C1 segment of cervical spinal cord (tissue), 14 donors: ENCODE results near the gene HOXC4.

Experiments
- DNase-seq, 14 donors: peaks; one replicate each; lab custom pipeline; 2025; lab: John Stamatoyannopoulos, UW

Gene HOXC4

DNA sequence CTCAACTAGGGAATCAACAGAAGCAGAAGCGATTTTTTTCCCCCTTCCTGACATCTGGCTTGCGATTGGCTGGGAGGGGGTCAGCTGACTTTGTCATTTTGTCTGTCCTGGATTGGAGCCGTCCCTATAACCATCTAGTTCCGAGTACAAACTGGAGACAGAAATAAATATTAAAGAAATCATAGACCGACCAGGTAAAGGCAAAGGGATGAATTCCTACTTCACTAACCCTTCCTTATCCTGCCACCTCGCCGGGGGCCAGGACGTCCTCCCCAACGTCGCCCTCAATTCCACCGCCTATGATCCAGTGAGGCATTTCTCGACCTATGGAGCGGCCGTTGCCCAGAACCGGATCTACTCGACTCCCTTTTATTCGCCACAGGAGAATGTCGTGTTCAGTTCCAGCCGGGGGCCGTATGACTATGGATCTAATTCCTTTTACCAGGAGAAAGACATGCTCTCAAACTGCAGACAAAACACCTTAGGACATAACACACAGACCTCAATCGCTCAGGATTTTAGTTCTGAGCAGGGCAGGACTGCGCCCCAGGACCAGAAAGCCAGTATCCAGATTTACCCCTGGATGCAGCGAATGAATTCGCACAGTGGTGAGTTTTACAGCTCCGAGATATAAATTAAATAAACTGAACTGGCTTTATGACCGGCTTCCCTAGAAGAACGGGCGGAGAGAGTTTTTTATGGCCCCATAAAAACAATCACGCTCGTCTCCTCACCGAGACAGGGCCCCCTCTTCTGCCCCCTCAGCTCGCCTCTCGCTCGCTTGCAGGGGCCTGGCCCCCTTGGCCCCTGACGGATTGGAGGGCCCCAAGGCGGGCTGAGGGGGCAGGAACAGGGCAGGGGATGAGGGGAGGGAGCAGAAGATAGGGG, 25.1 kb upstream of the HOXC4 start, which contains the start of gene HOXC6:
Gene HOXC6, plus strand, starts transcription at position 127 of the 888 bp plus-strand sequence. Its CDS starts 82 bp downstream, at position 209.
- peak in 7 of 14 donors; percentile 10 to 49 (median 36) for DNase-seq

DNA sequence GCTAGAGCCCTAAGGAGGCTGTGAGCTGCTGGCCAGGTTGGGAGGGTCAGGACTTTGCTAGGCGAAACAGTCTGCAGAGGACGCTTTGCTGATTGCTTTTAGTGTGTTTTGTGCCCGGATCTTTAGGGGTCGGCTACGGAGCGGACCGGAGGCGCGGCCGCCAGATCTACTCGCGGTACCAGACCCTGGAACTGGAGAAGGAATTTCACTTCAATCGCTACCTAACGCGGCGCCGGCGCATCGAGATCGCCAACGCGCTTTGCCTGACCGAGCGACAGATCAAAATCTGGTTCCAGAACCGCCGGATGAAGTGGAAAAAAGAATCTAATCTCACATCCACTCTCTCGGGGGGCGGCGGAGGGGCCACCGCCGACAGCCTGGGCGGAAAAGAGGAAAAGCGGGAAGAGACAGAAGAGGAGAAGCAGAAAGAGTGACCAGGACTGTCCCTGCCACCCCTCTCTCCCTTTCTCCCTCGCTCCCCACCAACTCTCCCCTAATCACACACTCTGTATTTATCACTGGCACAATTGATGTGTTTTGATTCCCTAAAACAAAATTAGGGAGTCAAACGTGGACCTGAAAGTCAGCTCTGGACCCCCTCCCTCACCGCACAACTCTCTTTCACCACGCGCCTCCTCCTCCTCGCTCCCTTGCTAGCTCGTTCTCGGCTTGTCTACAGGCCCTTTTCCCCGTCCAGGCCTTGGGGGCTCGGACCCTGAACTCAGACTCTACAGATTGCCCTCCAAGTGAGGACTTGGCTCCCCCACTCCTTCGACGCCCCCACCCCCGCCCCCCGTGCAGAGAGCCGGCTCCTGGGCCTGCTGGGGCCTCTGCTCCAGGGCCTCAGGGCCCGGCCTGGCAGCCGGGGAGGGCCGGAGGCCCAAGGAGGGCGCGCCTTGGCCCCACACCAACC, 23.9 kb upstream of the HOXC4 start:
- DNase-seq: no peak

DNA sequence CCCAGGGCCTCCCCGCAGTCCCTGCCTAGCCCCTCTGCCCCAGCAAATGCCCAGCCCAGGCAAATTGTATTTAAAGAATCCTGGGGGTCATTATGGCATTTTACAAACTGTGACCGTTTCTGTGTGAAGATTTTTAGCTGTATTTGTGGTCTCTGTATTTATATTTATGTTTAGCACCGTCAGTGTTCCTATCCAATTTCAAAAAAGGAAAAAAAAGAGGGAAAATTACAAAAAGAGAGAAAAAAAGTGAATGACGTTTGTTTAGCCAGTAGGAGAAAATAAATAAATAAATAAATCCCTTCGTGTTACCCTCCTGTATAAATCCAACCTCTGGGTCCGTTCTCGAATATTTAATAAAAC, 23.2 kb upstream of the HOXC4 start:
- DNase-seq: no peak

DNA sequence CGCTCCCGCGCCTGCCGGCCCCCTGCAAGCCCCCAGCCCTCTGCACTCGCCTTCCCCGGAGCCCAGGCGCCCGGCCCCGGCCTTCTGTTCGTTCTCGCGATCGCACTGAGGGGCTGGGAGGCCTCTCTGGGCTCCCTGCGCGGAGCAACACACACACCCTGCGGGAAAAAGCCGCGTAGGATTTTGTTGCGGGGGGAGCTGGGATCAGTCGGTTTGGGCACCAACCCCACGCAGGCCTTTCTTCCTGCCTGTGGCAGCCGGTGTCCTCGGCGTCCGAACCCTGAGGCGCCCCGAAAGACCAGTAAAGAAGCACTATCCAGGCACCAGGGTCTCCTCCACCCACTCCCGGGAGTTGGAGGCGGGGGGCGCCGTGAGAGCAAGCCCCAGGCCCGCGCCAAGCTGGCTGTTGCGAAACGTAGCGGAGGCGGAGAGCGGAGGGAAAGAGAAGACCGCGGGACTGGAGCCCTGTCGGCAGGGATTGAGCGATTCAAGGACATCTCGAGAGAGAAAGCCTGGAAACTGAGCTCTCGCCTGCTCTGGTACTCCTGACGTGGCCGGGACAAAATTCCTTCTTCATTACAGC, 22.7 kb upstream of the HOXC4 start:
- DNase-seq: no peak

DNA sequence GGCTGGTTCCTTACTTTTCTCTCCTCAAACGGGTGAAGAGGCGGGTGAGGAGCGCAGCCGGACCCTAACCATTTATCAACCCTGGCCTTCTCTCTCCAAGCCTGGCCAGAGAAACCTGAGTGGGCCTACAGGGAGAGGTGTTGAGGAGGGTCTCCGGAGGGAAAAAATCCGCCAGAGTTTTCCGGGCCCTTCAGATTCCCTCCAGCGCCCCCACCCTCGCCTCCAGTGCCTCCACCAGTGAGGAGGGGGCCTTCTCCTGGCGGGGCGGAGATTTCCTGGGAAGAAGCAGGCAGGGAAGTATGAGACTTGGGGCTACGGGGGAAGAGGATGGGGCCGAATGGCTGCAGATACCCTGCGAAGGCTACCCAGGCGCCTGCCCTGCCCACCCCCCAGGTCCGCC, 22.2 kb upstream of the HOXC4 start:
- no peak for DNase-seq

DNA sequence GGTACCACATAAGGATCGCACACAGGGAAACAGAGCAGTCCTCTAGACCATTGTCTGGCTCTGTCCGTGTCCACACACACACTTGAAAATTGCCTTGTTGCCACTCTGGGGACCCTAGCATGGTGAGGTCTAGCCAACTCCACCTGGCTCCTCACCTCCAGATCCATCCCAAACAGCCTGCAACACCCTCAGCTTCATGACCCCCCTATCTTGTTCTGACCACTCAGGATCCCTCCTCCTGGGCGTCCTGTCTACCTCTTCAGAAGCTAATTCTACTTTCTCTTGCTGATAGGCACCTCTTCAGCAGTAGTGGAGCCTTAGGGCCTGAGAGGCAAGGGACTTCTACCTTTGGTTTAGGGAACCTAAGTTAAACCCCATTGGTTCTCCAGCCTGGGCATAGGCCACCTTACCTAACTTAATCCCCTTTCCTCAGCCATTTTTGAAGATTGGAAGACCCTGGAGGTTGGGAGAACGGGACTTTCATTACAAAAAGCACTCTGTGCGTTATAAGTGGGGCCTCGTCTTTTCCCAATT, 21.5 kb upstream of the HOXC4 start:
- no peak for DNase-seq

DNA sequence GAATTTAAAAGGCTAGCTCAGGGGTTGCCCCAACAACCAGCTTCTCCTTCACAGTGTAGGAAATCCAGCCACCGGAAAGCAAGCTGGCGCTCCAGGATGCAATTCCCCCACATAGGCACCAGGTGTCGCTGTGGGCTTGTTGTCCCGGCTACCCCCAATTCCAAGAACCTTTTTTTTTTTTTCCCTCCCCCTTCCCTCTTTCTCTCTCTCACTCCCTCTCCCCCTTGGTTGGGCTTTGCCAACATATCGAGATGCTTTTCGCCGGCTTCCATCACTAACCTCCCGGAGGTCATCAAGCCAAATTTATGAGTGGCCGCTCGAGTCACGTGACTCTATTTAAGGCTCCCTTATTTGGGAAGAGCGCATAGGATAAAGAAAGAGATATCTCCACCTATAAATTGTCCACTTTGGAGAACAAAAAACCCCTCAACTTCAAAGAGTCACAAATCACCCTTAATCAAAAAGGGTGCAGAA, 21.0 kb upstream of the HOXC4 start, which contains the start of gene HOXC5:
Gene HOXC5, plus strand, starts transcription at position 424 of the 474 bp plus-strand sequence. CDS start 73 bp downstream, outside the sequence.
- DNase-seq: peak in 12 of 14 donors; percentile 20 to 82 (median 62)

DNA sequence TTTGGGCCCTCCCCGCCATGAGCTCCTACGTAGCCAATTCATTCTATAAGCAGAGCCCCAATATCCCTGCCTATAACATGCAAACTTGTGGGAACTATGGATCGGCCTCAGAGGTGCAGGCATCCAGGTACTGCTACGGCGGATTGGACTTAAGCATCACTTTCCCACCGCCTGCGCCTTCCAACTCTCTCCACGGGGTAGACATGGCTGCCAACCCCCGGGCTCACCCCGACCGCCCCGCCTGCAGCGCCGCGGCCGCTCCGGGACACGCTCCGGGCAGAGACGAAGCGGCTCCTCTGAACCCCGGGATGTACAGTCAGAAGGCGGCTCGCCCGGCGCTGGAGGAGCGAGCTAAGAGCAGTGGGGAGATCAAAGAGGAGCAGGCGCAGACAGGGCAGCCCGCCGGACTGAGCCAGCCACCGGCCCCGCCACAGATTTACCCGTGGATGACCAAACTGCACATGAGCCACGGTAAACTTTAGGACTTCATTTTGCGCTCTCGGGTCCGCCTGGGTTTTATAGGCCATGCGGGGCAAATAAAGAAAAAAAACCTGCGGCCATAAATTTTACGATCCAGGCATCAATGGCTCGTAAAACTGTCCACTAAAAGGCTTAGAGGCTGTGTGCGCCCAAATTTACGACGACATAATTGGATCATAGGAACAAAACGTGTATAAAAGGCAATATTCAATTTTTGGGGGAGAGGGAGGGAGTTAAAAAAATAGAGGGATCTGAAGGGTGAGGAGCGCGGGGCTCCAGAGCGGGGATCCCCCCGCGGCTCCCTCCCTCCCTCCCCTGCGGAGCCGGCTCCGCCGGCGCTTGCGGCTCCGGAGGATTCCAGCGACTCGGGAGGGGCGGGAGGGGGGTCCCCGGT, 20.3 kb upstream of the HOXC4 start:
- DNase-seq: peak in 6 of 14 donors; percentile 22 to 60 (median 47)

DNA sequence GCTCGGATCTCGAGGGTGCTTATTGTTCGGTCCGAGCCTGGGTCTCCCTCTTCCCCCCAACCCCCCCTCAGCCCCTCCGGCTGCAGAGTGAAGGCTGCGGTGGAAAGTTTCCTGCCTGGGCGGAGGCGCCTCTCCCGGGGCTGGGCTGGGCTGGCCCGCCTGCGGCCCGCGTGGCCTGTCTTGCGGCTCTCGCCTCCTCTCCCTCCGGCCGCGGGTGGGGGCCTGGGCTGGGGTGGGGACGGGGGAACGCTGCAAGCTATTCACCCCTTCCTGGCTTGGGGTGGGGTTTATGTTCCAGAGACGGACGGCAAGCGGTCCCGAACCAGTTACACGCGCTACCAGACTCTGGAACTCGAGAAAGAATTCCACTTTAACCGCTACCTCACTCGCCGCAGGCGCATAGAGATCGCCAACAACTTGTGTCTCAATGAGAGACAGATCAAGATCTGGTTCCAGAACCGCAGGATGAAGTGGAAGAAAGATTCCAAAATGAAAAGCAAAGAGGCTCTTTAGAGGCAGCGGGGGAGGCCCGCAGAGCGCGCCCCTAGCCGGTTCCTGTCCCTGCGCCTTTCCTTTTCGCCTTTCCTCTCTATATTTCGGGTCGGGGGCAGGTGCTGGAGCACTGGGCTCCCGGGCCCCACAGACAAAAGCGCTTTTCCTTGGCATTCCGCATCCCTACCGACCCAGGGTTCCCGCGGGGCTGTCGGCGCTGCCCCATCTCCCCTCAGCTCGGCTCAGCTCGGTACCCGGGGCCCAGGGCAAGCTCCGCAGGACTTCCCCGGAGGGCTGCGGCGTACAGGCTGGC, 19.5 kb upstream of the HOXC4 start:
- DNase-seq: peak in 2 of 14 donors; percentile 28 to 32

DNA sequence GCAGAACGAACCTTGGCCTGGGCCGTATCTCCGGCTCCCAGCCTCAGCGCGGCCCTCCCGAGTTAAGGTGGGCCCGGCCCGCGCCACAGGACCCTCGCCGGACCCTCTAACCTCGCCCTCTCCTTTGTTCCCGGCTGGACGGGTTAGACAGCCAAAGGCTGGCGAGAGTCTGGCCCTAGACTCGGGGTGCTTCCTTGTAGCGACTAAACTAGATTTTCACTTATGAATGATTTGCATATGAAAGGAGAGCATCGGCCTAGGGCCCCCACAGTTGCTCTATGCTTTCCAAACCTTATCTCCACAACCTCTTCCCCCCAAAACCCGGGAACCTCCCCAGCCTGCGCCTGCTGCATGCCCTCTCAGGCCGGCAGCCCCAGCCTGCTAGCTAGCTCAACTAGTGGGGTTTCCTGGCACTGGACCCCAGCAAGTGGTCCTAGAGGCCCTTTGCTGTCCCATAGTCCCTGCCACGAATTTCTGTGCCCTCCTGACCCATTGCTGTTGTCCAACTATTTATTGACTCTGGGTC, 18.8 kb upstream of the HOXC4 start:
- DNase-seq: no peak

DNA sequence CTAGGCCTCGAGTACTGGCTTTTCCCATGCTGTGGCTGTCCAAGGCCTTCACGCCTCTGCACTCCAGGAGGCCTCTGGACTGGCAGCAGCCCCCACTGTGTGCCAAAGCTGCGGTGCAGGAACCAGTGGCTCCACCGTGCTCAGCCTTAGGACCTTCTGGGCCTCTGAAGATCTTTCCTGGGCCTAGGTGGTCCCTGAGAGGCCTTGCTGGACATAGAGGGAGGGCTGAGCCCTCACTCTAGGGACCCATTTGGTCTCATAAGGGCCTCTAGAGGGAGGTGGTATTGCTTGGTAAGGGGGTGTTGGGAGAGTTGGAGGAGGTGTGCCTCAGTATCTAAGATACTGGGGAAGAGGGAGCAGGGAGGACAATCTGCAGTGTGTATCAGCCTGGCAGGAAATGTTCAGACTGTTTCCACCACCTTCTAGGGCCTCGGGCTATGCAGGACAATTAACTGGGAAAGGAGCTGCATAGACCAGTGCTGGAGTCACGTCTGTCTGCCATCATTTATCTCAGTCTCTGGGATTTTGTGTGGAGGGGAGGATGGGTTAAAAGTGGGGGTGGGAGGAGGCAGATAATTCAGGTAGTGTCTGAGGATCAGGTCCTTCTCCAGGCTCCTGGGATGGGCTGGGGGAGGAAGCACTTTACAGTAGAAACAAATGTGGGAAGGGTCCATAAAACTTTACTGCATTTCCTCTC, 17.9 kb upstream of the HOXC4 start:
- DNase-seq: no peak

DNA sequence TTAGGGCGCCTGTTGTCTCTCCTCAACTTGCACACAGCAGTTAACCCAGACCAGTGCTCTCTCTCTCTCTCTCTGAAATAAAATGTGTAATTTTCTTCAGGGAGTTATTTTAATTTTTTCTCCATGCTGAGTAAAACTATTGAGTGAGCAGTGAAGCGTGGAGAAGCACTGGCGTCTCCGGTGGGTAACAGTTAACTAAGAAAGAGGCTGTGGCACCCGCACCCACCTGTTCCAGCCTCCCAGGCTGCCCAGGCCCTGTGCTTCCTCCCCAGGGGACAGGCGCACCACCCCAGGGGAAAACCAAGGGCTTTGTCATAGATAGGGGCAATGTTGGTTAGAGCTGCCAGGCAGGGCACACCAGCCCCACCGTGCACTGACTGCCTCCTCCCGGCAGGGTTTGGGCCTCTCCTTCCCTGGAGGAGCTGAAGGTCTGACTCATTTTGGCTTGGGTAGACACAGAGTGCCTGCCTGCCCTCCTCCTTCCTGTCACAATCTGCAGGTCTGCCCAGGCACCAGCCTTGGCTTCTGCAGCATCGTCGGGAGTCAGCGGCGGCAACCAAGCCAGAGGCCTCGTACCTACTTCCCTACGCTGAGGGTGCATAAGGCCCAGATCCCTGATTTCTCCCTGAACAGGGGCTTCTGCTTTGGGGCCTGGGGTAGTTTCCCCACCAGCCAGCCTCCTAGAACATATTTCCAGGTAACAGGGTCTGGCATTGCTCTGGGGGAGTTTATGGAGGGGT, 16.8 kb upstream of the HOXC4 start:
- peak in 1 of 14 donors; percentile 39 for DNase-seq

DNA sequence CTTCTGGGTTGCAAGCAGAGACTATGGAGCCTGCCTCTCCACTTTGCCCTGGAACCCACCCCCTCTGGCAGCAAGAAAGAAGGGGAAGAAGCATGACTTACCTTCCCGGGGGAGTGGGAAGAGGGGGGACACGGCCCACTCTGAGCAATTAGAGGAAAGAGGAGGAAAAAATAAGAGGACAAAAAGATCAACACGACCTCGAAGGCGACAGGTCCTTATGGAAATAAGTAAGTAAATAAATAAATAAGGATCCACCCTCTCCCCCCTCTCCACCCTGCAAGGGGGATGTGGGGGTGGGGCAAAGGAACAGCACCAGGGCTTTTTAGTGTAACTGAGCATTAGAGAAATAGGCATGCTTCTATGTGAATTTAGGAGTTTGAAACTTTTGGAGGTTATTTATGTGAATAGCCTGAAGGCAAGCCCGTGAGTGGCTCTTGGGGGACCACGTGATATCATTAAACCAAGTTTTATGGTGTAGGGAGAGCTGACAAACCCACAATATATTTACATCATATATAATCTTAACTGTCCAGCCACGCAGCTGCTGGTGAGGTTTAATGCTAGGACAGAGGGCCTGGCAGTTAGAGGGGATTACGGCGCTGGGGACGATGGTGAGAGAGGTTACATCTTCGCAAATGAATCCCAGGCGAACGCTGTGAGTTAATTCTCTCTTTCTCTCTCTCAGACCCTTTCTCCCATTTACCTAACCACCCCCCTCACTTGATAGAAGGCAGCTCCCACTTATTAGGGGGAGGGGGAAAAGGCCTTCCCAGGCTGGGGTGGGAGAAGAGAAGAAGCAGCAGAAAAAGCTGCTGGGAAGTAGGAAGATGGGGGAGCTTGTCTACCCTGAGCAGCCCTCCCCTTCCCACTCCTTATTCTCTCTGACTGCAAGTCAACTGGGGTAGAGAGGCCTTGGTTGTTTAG, 16.0 kb upstream of the HOXC4 start:
- no peak for DNase-seq

DNA sequence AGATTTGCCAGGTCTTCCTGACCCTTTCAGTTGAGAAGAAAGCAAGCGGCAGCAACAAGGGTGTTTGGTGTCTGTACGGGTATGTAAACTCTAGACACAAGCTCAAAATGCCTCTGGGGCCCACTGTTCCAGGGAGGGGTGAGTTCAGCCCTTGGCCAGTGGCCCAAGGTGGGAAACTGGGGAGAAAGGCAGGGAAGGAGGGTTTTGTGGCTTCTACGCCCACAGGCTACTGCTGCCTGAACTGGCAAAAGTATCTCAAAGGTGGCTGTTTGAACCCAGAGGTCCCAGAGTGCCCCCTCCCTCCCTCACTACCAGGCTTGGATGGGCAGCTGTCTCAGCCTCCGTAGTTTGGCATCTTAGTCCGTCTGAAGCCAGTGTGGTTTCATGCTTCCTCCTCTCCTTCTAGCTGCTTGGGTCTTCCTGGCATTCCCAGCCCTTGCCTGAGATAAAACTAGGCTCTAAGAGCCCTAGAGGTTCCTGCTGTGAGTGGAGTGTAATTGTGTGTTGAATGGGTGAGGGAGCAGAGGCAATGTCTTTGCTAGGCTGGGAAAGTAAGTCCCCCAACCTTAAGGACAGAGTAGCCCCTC, 15.3 kb upstream of the HOXC4 start:
- DNase-seq: no peak

DNA sequence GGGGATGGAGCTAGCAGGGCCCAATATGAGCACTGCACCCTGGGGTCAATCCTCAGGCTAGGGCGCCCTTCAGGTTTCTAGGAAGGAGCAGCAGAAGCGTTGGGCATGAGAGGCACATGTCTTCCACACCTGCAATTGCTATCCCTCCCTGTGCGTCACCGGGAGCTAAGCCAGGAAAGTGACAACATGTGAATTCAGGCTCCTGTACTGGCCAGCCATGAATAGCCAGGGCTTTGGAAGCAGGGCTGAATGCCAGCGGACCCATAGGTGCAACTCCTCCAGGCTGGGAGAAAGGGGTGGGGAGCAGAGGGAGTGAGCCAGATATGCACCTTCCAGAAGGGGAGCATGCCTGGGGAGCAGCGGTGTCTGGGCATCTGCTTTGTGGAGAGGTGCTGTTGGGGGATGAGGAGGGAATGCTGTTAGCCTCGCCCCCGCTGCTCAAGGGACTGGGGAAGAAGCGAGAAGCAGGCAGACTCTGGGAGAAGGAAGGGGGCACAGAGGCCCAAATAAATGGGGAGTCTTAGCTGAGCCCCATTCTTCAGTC, 14.7 kb upstream of the HOXC4 start:
- DNase-seq: no peak
